Lower lobe of right lung (tissue), 2 donors: ENCODE results near the gene PCBP3. TPM values are rescaled to one million over a fixed set of nuclear protein-coding genes. Genes with fewer than 3 reads are reported as not detected.

ENCODE experiments used
- ATAC-seq, 2 donors: fragments of 200-7000 bp; cut with Tn5 transposase; one replicate each; pipeline ENCODE4 v1.9.1; 2020 to 2022; ENCODE audit warnings: mild to moderate bottlenecking in 2 of 2, moderate library complexity in 2 of 2
- DNase-seq: peaks from one replicate; pipeline ENCODE4 v3.0.0-alpha.2; 2020
- H3K27ac ChIP-seq: fragments of 200-600 bp; one replicate; pipeline ENCODE4 v1.8.0; 2022
- H3K27me3 ChIP-seq: fragments of 200-600 bp; one replicate; pipeline ENCODE4 v1.8.0; 2022; ENCODE audit warnings: low read depth
- H3K36me3 ChIP-seq: fragments of 200-600 bp; one replicate; pipeline ENCODE4 v1.8.0; 2022; ENCODE audit warnings: mild to moderate bottlenecking
- H3K4me1 ChIP-seq: fragments of 200-600 bp; one replicate; pipeline ENCODE4 v1.8.0; 2022
- H3K4me3 ChIP-seq: fragments of 200-600 bp; one replicate; pipeline ENCODE4 v1.8.0; 2022; ENCODE audit warnings: mild to moderate bottlenecking
- H3K9me3 ChIP-seq: fragments of 200-600 bp; one replicate; pipeline ENCODE4 v1.8.0; 2022
- intact Hi-C: fragments of 100-400 bp; cut with DNase I; formaldehyde crosslinking; loops from one replicate; pipeline ENCODE4 v1.11.0; 2022
- total RNA-seq: library from RNA; stranded (reverse); fragmentation: NEBNext Ultra II Directional; extraction: Animal tissue kit (Norgen Biotek cat#: 25700); gene quantifications from one replicate; pipeline ENCODE4 v1.2.1, GENCODE V29; 2021
- TF ChIP-seq, protein P1 (sequence below): fragments of 200-600 bp; IDR thresholded peaks from one replicate; pipeline ENCODE4 v1.8.0; 2022; ENCODE audit warnings: antibody characterized with exemption, mild to moderate bottlenecking
- donor health status: DM: no; HTN: yes; CAD: no; lungs with severe emphysema.

The PCBP3 gene
- total RNA-seq, 1 donor from 2014 or later: 4.5 TPM

DNA sequence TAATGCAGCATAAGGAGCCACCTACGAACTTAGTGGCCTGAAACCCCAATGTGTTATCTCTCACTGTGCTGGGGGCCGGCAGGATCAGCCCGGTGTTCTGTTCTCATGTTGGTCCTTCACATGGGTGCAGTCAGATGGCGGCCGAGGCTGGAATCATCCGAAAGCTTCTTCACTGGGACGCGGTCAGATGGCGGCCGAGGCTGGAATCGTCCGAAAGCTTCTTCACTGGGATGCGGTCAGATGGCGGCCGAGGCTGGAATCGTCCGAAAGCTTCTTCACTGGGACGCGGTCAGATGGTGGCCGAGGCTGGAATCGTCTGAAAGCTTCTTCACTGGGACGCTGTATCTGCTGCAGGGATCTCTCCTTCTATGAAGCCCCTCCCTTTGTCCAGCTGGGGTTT, 12.6 kb upstream of the PCBP3 start:
- no peak for DNase-seq
- H3K4me1 ChIP-seq: no peaks in the 10 kb centered on the region
- no peak overlapping the region for H3K27ac ChIP-seq
- no peak overlapping the region for H3K4me3 ChIP-seq
- intact Hi-C loops: no loop called here
- no peaks in the 10 kb centered on the region for H3K9me3 ChIP-seq
- TF ChIP-seq, protein P1, sequence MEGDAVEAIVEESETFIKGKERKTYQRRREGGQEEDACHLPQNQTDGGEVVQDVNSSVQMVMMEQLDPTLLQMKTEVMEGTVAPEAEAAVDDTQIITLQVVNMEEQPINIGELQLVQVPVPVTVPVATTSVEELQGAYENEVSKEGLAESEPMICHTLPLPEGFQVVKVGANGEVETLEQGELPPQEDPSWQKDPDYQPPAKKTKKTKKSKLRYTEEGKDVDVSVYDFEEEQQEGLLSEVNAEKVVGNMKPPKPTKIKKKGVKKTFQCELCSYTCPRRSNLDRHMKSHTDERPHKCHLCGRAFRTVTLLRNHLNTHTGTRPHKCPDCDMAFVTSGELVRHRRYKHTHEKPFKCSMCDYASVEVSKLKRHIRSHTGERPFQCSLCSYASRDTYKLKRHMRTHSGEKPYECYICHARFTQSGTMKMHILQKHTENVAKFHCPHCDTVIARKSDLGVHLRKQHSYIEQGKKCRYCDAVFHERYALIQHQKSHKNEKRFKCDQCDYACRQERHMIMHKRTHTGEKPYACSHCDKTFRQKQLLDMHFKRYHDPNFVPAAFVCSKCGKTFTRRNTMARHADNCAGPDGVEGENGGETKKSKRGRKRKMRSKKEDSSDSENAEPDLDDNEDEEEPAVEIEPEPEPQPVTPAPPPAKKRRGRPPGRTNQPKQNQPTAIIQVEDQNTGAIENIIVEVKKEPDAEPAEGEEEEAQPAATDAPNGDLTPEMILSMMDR: no peak
- H3K36me3 ChIP-seq: no peaks in the 10 kb centered on the region
- ATAC-seq: no peak
- H3K27me3 ChIP-seq: peaks cover 4% of the 10 kb centered on the region

DNA sequence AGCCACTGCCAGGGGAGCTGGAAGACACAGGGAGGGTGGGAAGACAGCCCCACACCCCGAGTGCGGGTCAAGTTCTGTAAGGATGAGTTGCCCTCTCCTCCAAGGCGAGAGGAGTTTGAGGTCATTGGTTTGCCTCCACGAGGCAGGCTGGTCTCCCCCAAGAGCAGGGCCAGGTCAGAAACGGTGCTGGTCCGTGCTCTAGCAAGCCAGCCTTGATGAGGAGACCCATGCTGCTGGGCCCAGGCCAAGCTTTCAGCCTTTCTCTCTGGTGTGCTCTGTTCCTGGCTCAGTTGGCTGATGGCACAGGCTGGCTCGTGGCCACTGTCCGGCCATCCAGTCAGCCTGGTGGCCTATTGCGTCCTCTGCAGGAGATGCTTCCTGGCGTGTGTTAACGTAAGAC, 12.0 kb upstream of the PCBP3 start:
- DNase-seq (no peak), ATAC-seq (no peak)
- Histone ChIP-seq H3K4me3 (no peak overlapping the region), H3K36me3 (no peaks in the 10 kb centered on the region), H3K9me3 (no peaks in the 10 kb centered on the region), H3K27ac (no peak overlapping the region), H3K4me1 (no peaks in the 10 kb centered on the region), H3K27me3 (peaks cover 4% of the 10 kb centered on the region)
- TF ChIP-seq, protein P1: no peak
- intact Hi-C loops: no loop called here

DNA sequence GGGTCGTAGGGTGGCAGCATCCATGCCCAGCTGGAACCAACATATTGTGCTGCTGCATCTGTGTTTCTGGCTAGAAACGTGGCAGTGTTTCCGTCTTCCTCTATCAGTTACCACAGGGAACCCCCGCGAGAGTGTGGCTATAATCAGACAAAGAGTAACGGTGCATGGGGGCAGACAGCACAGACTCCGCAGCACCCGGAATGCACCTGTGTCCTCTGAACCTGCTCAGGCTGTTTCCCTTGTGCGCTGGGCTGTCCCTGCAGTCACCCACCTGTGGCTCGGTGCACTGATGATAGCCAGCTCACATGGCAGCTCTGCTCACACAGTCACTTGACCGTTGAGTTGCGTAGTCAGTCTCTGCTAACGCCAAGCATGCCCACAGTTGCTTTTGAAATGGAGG, 11.4 kb upstream of the PCBP3 start:
- no peak overlapping the region for H3K27ac ChIP-seq

DNA sequence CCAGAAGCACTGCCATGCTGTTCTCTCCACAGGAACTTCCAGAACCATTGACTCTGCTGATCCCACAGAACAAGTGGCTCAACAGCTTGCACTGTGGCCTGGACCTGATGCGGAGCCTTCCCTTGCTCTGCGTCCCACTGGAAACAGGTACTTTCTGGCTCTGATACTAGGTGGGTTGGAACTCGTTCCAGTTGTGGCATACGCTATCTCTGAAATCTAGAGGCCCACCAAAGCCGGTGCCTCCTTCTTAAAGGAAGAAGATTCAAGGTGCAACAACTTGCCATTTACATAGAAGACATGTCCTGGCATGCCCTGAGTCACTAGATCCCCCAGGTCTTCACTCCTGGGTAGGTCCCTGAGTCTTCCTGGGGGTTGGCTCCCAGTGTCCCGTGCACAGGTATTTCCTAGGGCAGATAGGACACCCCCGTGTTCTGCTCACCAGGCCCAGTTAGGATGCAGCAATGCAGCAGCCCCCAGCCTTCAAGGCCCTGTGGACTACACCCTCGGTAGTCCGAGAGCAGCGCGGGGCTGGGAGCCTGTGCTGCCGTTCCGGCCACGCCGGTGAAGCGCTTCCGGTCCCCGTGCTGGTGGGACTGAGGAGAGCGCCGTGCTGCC, 10.8 kb upstream of the PCBP3 start:
- ATAC-seq (no peak), DNase-seq (no peak)
- Histone ChIP-seq H3K9me3 (no peaks in the 10 kb centered on the region), H3K4me3 (no peak overlapping the region), H3K27ac (no peak overlapping the region), H3K27me3 (peaks cover 4% of the 10 kb centered on the region), H3K36me3 (no peaks in the 10 kb centered on the region), H3K4me1 (no peaks in the 10 kb centered on the region)
- TF ChIP-seq, protein P1: no peak
- intact Hi-C loops: no loop called here

More for the DNA sequence above, 11.4 kb upstream of the PCBP3 start:
- no peak for ATAC-seq
- no peak for DNase-seq
- intact Hi-C loops: no loop called here
- Histone ChIP-seq H3K9me3 (no peaks in the 10 kb centered on the region), H3K4me1 (no peaks in the 10 kb centered on the region), H3K27me3 (peaks cover 4% of the 10 kb centered on the region), H3K4me3 (no peak overlapping the region), H3K36me3 (no peaks in the 10 kb centered on the region)
- TF ChIP-seq, protein P1: no peak

DNA sequence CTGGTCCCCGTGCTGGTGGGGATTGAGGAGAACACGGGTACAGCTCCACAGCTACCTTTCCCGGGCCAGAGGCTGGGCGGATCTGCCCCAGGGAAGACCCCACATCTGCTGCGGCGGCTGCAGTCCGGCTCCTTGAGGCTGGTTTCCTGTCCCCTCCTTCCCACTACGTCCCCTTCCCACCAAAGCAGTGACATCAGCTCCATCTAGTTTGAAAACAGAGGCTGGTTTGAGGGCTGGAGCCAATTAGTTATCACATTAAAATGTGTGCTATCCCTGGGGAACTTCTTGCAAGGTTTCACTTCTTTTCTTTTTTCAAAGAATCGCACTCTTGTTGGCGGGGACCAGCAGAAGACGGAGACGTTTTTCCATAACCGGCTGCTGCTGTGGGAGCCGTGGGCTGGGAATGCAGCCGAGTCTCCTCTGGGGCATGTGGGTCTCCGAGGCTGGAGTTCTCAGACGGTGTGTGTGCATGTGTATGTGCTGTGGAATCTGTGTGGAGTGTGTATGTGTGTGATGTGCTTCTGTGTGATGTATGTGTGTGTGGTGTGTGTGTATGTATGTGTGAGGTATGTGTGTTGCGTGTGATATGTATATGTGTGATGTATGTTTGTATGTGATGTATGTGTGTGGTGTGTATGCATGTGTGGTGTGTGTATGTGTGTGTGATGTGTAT, 8.9 kb upstream of the PCBP3 start:
- H3K4me3 ChIP-seq: no peak overlapping the region
- no peaks in the 10 kb centered on the region for H3K27me3 ChIP-seq
- no peaks in the 10 kb centered on the region for H3K9me3 ChIP-seq
- H3K27ac ChIP-seq: no peak overlapping the region
- TF ChIP-seq, protein P1: no peak
- DNase-seq: no peak
- H3K36me3 ChIP-seq: no peaks in the 10 kb centered on the region
- intact Hi-C loops: no loop called here
- no peak for ATAC-seq
- H3K4me1 ChIP-seq: no peaks in the 10 kb centered on the region
